A673 (cell line): ENCODE measurements around the gene FCN3.

ENCODE experiments used
- CTCF ChIP-seq: fragments of 300-800, 200-600 bp; sonication (generic); conservative IDR thresholded peaks from 2 replicates; pipeline ENCODE4 v1.5.1; 2017; ENCODE audit warnings: low read depth, mild to moderate bottlenecking, antibody characterized with exemption, low read length, moderate library complexity, mixed read lengths
- EZH2 ChIP-seq: fragments of 200-600 bp; sonication (generic); IDR thresholded peaks from 2 replicates; pipeline ENCODE4 v1.6.1; 2017; ENCODE audit warnings: borderline replicate concordance, low read depth, mild to moderate bottlenecking, mixed read lengths, antibody characterized with exemption, low read length; ENCODE audit not compliant: poor library complexity, severe bottlenecking

- no peak for TF ChIP-seq CTCF
- no peak for TF ChIP-seq EZH2
These were observed 23.7 kb downstream of the FCN3 start for GRCh38 chr1:27350663-27351540.
